Mucosa of rectum (tissue), 2 donors: ENCODE data around the gene GRM8.

Source experiments
- H3K27ac ChIP-seq, 2 donors: one replicate each; pipeline ENCODE4 v1.7.0; 2013; ENCODE audit warnings: inconsistent platforms in 2 of 2, low read depth in 2 of 2, low read length in 2 of 2
- H3K27me3 ChIP-seq, 2 donors: one replicate each; pipeline ENCODE4 v1.7.0; 2013; ENCODE audit warnings: low read length in 2 of 2; ENCODE audit not compliant: control insufficient read depth in 2 of 2, insufficient read depth in 2 of 2
- H3K36me3 ChIP-seq, 2 donors: one replicate each; pipeline ENCODE4 v1.7.0; 2013; ENCODE audit warnings: low read length in 2 of 2; ENCODE audit not compliant: control insufficient read depth in 2 of 2, insufficient read depth in 2 of 2
- H3K4me1 ChIP-seq, 2 donors: one replicate each; pipeline ENCODE4 v1.7.0; 2013; ENCODE audit warnings: low read length in 2 of 2, mild to moderate bottlenecking in 1 of 2; ENCODE audit not compliant: control insufficient read depth in 2 of 2, insufficient read depth in 2 of 2
- H3K4me3 ChIP-seq, 2 donors: one replicate each; pipeline ENCODE4 v1.7.0; 2013; ENCODE audit warnings: low read length in 2 of 2
- H3K9ac ChIP-seq, 2 donors: one replicate each; pipeline ENCODE4 v1.7.0; 2013; ENCODE audit warnings: low read length in 2 of 2, low read depth in 1 of 2, mild to moderate bottlenecking in 1 of 2
- H3K9me3 ChIP-seq, 2 donors: one replicate each; pipeline ENCODE4 v1.7.0; 2013; ENCODE audit warnings: low read length in 2 of 2; ENCODE audit not compliant: control insufficient read depth in 2 of 2
- donor health status: healthy.
- donor health status: Normal muscosa, but diverticular disease.

The GRM8 gene

DNA sequence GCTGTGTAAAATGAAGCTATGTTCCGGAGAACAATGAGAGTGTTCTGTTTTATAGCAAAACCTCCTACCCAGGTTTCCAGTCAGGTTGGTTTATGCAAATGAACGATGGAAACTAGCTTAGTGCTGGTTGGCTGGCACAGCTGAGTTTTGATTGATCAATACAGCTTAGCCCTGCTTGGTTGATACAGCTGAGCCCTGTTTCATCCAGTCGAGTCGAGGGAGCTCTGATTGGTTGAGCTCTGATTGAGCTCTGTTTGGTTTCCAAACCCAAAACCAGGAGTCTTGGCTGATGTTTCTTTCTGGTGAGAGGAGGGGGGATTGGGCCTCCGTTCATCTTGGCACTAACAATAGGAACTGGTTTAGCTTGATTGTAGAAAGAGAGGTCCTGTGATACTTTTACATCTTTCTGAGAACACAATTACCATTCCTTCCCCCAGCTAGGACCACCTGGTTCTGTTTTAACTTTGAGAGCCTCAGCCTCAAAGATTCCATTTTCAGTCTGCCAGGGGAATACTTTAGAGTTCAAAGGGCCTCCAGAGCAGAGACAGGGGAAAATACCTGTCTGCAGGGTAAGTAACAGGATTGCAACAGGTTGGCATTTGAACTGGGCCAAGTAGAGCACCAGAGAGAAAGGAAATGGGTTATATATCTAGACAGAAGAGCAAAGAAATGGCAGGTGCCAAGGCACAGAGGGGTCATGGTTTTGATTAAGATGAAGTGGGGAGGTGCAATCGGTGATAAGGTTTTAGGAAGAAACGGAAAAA, 210.9 kb downstream of the GRM8 start:
- Histone ChIP-seq H3K9ac (no peak overlapping the region), H3K27ac (no peak overlapping the region), H3K9me3 (no peaks in the 10 kb centered on the region), H3K4me1 (no peaks in the 10 kb centered on the region), H3K36me3 (no peaks in the 10 kb centered on the region), H3K27me3 (no peaks in the 10 kb centered on the region), H3K4me3 (no peak overlapping the region)

DNA sequence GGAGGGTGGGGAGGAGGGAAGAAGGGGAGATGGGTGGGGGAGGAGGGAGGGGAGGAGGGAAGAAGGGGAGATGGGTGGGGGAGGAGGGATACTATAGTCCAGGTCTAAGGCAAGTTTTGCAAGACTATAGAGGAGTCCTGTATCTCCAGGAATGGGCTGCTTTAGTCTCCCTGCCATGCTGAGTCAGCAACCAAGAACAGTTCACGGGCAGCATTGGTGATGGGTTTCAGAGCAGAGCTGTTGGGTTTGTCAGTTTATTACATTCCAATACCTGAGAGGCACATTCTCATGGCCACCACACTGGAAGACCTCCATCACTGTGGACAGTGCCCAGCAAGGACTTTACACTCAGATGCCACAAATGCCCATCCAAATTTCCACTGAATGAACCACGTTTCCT, 212.7 kb downstream of the GRM8 start:
- H3K4me1 ChIP-seq = peaks cover 4 to 5% of the 10 kb centered on the region in 2 donors
- H3K4me3 ChIP-seq = no peak overlapping the region
- no peak overlapping the region for H3K27ac ChIP-seq
- no peaks in the 10 kb centered on the region for H3K27me3 ChIP-seq
- no peaks in the 10 kb centered on the region for H3K9me3 ChIP-seq
- no peak overlapping the region for H3K9ac ChIP-seq
- no peaks in the 10 kb centered on the region for H3K36me3 ChIP-seq

DNA sequence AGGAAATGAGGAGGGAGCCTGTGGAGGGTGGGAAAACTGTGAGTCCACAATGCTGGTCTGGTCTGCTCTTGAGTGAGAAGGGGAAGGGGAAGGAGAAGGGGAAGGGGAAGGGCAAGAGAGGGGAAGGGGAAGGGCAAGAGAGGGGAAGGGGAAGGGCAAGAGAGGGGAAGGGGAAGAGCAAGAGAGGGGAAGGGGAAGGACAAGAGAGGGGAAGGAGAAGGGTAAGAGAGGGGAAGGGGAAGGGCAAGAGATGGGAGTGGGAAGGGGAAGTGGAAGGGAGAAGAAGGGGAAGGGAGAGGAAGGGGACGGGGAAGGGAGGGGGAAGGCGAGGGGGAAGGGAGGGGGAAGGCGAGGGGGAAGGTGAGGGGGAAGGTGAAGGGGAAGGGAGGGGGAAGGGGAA, 213.2 kb downstream of the GRM8 start:
- H3K9me3 ChIP-seq = no peaks in the 10 kb centered on the region
- no peak overlapping the region for H3K27ac ChIP-seq
- H3K4me1 ChIP-seq = peaks cover 8 to 9% of the 10 kb centered on the region in 2 donors
- H3K4me3 ChIP-seq = no peak overlapping the region
- no peak overlapping the region for H3K9ac ChIP-seq
- no peaks in the 10 kb centered on the region for H3K27me3 ChIP-seq
- H3K36me3 ChIP-seq = no peaks in the 10 kb centered on the region

DNA sequence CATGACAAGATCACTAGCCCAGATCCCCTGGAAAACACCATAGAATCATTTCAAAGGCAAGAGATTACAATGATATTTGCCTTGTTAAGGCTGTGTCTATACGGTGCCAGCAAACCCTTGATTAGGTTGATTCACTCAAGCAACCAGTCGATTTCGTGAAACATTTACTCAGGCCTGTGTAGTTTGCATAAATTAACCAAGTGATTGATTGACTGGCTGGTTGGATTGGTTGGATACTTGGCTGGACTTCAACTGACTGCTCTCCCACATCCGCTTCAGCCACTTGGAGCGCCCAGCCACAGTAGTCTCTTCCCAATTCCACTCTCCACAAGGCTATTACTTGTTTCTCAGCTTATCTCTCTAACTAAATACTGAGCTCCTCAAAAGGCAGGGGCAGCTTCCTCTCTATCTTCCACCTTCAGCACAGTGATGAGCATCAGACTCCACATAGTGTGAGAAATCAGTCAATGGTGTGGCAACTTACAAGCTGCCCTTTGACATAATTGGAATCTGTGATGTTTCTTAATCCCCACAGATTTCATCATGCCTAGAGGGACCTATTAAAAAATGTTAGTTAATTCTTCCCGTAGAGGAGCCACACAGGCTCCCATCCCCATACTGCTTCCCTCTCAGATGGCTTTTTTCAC, 217.4 kb downstream of the GRM8 start:
- H3K9ac ChIP-seq = no peak overlapping the region
- no peak overlapping the region for H3K27ac ChIP-seq
- no peak overlapping the region for H3K4me3 ChIP-seq
- peaks cover 9 to 10% of the 10 kb centered on the region in 2 donors for H3K4me1 ChIP-seq
- H3K36me3 ChIP-seq = no peaks in the 10 kb centered on the region
- no peaks in the 10 kb centered on the region for H3K9me3 ChIP-seq
- no peaks in the 10 kb centered on the region for H3K27me3 ChIP-seq

DNA sequence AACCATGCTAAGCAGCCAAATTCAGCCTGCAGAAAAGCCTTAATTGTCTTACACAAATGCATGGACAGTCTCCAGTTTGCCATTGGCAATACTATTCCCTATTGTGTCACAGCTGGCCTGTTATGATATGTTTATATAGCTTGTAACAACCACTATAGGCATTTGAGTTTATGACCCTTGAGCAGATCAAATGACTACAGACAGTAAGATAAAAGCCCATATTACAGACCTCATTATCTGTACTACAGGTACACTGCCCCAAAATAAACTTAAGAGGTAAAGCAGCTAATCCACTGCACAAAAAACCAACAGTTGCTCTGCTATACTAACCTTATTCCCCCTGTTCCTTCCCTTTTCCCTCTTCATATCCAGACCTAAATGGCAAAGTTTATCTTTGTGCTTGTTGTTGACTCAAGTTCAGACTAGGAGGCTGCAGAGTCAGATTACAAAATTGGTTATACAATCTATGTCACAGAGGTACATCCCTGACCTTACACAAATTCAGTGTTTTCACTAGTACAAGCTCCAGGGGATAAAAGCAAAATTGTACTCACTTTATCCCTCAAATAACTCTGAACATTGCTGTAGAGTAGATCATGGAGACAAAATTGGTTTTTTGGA, 218.4 kb downstream of the GRM8 start:
- no peaks in the 10 kb centered on the region for H3K36me3 ChIP-seq
- no peaks in the 10 kb centered on the region for H3K9me3 ChIP-seq
- no peak overlapping the region for H3K9ac ChIP-seq
- peaks cover 9 to 10% of the 10 kb centered on the region in 2 donors for H3K4me1 ChIP-seq
- H3K27ac ChIP-seq = no peak overlapping the region
- no peak overlapping the region for H3K4me3 ChIP-seq
- H3K27me3 ChIP-seq = no peaks in the 10 kb centered on the region

DNA sequence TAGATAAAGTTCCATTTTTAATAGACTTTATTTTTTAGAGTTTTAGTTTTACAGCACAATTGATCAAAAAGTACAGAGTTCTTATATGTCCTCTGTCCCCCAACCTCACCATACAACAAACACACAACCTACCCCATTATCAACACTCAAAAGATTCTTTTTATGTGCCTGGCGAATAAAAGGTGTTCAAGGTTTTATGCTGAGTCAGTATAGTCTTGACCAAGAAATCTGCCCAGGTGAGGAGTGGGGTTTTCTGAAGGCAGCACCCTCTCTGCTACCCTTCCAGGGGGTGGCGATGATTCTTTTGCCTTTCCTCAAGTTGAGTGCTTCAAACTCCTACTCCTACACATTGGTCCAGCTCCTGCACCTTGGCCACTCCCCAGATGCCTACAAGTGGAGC, 222.9 kb downstream of the GRM8 start:
- Histone ChIP-seq H3K27me3 (no peaks in the 10 kb centered on the region), H3K4me3 (no peak overlapping the region), H3K27ac (no peak overlapping the region), H3K9ac (no peak overlapping the region), H3K9me3 (no peaks in the 10 kb centered on the region), H3K36me3 (no peaks in the 10 kb centered on the region), H3K4me1 (peaks cover 2 to 4% of the 10 kb centered on the region in 2 donors)

DNA sequence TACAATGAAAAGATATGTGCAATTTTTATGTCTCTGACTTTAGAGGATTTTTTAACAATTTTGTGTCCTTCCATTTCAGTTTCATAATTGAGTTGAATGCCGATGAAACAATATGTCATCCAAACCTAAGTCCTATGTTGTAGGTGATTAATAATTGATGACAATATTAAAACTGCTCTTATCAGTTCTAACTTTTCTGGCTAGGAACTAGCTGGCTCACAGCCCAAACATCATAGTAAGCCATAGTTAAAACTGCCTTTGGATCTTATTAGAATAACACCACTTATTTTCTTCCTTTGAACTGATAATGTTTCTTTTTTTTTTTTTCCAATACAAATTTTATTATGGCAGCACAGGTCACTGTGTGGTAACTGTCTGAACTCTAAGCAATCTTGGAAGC, 230.9 kb downstream of the GRM8 start:
- Histone ChIP-seq H3K4me3 (no peak overlapping the region), H3K27ac (no peak overlapping the region), H3K9me3 (no peaks in the 10 kb centered on the region), H3K27me3 (no peaks in the 10 kb centered on the region), H3K4me1 (no peaks in the 10 kb centered on the region), H3K36me3 (no peaks in the 10 kb centered on the region), H3K9ac (no peak overlapping the region)

DNA sequence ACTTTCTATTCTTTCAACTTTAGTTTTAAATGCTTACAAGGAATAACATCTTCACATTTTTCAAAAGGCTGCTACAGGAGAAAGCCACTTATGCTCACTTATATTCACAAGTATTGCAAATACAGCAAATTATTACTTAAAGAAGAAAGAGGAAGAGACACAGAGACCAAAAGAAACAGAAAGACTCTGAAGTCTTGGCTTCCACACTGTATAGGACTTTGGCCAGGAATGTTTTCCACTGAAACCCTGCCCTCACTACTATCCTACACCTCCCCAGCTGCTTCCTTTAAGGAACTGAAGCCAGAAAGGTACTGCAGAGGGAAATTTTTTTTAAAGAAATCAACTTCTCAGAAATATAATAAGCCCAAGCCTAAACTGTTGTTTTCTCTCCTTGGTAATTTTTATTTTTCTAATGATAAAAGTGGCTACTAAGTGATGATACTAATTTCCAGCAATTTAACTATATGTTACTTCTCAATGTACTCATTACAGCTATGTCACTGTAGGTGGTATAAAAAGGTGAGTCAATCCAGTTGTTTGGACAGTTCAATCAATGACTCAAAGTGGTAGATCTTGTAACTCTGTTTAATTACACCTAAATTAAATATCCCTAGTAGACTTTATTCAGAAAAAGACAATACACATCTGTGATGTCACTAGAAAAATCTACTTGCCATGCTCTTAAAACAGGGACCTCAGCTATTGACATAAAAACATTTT, 231.6 kb downstream of the GRM8 start:
- no peak overlapping the region for H3K9ac ChIP-seq
- H3K27ac ChIP-seq = no peak overlapping the region
- no peak overlapping the region for H3K4me3 ChIP-seq
- no peaks in the 10 kb centered on the region for H3K4me1 ChIP-seq
- no peaks in the 10 kb centered on the region for H3K9me3 ChIP-seq
- H3K36me3 ChIP-seq = no peaks in the 10 kb centered on the region
- no peaks in the 10 kb centered on the region for H3K27me3 ChIP-seq

DNA sequence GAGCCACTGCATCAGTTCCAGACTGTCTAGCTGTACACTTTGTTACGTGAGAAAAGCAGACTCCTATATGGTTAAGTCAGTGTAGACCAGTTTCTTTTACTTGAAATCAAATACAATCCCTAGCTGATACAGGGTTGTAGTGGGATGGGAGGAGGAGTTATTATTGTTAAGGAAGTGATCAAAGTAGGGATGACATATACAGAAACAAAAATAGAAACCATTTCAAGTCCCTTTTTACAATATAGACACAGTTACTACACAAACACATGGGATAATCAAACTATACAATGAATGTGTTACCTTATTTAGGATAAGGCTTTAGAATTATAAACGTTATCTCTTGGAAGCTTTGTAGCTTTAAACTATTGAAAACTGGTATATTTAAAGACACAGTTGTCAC, 233.9 kb downstream of the GRM8 start:
- no peaks in the 10 kb centered on the region for H3K36me3 ChIP-seq
- no peak overlapping the region for H3K27ac ChIP-seq
- no peaks in the 10 kb centered on the region for H3K9me3 ChIP-seq
- no peak overlapping the region for H3K9ac ChIP-seq
- H3K27me3 ChIP-seq = no peaks in the 10 kb centered on the region
- H3K4me3 ChIP-seq = no peak overlapping the region
- H3K4me1 ChIP-seq = no peaks in the 10 kb centered on the region

DNA sequence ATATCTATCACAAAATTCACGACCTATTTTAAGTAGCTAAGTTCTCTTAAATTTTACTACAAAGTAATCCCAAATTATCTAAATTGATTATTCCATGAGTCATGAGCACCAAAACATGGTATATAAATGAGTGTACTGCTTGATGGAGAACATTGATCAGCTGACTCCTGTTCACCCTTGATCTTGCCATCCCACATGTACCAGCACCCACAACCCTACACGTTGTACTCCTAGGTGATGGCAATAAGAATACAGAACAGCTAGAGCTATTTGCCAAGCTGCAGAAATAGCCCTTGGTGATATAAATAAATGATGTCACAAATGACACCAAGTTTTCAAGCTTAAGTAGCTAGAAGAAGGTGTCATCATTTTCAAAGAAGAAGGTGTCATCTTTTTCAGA, 235.5 kb downstream of the GRM8 start:
- no peaks in the 10 kb centered on the region for H3K36me3 ChIP-seq
- H3K27me3 ChIP-seq = no peaks in the 10 kb centered on the region

More for the DNA sequence above, 235.5 kb downstream of the GRM8 start:
- H3K4me1 ChIP-seq = no peaks in the 10 kb centered on the region
- no peaks in the 10 kb centered on the region for H3K9me3 ChIP-seq
- H3K4me3 ChIP-seq = no peak overlapping the region
- H3K9ac ChIP-seq = no peak overlapping the region
- H3K27ac ChIP-seq = no peak overlapping the region
